ENCODE measurements around the gene IMPACT.

IMPACT gene, protein sequence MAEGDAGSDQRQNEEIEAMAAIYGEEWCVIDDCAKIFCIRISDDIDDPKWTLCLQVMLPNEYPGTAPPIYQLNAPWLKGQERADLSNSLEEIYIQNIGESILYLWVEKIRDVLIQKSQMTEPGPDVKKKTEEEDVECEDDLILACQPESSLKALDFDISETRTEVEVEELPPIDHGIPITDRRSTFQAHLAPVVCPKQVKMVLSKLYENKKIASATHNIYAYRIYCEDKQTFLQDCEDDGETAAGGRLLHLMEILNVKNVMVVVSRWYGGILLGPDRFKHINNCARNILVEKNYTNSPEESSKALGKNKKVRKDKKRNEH

DNA sequence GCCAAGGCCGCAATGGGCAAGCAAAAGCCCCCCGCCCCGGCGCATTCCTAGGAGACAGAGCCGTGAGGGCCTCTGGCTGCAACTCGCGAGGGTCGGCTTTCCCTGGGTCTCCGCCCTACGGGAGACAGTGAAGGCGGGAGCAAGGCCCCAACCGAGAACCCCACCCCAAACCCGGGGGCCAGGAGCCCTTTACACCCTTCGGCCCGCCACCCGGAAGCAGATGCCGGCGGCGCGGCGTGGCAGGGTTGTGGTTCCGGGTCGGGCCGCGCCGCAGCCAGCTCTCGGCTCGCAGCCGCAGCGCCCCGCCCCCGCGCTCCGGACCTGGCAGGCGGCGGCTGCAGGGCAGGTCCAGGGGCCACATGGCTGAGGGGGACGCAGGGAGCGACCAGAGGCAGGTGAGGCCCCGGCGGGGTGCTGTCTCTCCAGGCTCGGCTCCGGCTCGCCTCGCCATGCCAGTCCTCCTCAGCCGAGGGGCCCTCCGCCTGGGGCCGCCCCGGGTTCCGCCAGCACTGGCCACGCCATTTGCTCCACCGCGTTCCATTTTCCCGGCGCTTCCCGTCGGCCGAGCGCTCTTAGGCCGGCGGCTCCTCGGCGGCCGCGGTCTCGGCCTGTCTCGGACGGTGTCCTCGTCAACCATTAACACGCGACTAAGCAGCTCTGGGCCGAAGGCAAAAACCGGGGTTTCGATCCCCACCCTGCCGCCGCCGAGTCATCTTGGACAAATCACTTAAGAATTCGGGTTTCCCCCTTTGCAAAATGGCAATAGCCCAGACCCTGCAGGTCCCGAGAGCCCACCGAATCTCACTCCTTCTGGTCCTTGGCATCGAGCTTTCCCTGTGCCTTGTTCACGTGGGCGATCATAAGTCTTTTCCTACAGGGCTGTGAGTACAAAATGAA lies at the start of gene IMPACT:
TSS of gene IMPACT (plus strand) at position 273 of the 897 bp plus-strand sequence. CDS start at position 360, 87 bp downstream.
- DNase-seq: peak; percentile 86

DNA sequence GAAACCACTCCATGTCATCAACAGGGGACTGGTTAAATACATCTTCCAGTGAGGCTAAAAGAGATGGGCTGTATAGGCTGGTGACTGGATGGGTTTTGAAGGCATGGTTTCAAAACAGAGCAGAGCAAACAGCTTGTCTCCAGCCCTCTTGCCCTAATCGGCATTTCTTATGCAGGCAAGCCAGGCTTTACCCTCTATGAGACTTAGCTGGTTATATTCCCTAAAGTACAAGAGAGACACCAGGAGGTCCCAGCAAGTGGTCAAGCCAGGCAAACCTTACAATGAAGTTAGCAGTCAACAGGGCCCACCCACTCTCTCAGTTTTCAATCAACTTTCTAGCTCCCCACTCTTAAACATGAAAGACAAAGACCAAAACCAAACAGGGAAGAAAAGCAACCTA lies 47.9 kb upstream of the IMPACT start:
- no peak for DNase-seq

DNA sequence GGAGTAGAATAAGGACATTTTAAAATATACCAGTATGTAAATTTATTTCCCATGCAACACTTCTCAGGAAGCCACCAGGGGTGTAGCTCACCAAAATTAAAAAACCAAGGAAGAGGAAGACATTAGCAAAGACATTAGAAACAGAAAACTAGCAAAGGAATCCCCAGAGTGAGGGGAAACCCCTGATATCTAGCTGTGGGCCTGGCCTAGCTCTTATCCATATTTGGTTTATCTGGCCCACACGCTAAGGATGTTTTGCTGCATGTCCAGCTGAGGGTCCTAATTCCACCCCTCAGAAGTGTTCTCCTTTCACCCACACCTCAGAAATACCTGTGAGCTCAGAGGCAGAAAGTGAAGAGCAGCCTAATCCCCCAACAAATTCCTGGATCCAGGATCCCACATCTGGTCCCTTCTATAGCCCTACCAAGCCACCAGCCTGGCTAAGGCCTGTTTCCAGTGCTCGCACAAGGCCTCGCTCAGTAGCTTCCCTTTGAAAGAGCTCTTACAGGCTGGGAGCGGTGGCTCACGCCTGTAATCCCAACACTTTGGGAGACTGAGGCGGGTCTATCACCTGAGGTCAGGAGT lies 46.2 kb upstream of the IMPACT start:
- no peak for DNase-seq

DNA sequence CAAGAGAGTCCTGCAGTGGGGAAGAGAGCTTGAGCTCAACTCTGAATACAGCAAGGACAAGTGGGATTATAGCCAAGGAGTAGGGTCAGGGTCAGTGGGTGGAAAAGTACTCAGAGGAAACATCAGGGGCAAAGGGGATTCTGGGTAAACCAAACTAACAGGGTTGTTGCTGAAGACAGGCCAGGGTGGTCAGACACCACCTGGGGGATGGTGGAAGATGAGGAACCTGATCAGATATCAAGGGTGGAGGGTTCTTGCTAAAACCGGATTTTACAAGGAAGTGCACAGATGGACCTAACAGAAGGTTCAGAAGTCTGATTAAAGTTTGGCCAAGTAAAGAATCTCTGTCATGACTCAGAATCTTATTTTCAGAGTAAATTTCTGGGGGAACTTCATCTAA lies 45.3 kb upstream of the IMPACT start:
- DNase-seq: no peak

DNA sequence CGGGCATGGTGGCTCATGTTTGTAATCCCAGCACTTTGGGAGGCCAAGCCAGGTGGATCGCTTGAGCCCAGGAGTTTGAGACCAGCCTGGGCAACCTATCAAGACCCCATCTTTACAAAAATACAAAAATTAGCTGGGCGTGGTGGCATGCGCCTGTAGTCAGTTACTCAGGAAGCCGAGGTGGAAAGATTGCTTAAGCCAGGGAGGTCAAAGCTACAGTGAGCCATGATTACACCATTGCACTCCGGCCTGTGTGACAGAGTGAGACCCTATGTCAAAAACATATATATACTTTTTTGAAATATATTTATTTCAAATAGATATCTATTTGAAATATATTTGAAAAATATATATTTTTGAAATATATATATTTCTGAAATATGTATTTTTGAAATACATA lies 39.8 kb upstream of the IMPACT start:
- no peak for DNase-seq

DNA sequence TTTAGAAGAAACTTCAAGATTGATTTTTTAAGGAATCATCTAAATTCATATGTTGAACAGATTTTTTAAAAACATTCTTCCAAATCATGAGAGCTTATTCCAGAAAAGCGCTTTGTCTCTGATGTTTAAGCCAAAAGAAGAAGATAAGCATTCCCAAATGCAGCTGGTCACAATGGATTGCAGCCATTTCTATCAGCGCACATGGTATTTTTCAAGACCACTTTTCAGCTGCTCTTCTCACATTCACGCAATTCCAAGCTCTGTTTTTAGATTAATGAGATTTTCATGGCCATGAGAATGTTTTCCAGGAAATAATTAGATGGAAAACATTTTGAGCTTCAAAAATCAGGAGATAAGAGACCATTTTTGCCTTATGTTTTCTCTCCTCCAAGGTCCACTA lies 37.5 kb upstream of the IMPACT start:
- no peak for DNase-seq

DNA sequence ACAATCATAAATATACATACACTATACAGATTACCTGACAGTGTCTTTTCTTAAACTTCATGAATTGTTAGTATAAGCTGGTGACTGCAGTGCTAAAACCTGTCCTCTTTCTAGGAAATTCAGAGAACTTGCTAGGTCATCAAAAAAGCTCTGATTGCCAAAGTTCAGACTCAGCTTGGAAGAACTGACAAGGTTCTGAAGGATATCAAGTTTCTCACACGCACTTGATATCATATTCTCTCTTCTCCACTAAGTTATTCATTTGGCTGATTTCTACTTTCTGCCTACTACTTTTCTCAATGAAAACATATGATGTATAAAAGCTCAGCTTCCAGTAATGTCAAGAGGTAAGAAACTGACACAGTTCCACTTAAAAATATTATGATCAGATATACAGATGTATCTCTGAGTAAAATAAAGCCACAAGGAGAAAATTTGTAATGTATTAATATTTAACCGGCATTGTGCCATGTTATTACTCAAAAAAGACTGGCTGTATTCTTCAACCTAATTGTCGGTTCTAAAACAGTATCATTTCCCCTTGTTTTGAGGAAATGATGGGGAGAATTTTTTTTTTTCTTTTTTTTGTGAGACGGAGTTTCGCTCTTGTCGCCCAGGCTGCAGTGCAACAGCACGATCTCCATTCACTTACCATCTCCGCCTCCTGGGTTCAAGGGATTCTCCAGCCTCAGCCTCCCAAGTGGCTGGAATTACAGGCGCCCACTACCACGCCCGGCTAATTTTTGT lies 31.2 kb upstream of the IMPACT start:
- no peak for DNase-seq

DNA sequence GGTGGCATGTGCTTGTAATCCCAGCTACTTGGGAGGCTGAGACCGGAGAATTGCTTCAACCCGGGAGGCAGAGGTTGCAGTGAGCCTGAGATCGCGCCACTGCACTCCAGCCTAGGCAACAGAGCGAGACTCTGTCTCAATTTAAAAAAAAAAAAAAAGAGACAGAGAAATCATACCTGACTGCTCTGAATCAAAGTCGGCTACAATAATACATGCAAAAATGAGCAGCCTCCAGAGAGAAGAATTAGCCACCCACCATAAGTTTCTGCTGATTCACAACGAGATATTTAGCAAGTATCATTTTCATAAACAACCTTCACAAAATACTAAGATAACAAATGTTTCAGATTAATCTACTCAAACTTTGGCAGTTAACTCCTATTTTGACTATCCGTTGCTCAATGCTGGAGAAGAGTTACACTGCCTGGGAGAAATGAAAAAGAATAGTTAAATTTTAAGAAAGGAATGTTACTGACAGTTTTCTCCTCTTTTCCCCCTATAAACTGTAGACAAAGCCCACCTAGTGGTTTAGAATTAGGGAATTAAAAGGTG lies 30.3 kb upstream of the IMPACT start:
- DNase-seq: peak; percentile 50

DNA sequence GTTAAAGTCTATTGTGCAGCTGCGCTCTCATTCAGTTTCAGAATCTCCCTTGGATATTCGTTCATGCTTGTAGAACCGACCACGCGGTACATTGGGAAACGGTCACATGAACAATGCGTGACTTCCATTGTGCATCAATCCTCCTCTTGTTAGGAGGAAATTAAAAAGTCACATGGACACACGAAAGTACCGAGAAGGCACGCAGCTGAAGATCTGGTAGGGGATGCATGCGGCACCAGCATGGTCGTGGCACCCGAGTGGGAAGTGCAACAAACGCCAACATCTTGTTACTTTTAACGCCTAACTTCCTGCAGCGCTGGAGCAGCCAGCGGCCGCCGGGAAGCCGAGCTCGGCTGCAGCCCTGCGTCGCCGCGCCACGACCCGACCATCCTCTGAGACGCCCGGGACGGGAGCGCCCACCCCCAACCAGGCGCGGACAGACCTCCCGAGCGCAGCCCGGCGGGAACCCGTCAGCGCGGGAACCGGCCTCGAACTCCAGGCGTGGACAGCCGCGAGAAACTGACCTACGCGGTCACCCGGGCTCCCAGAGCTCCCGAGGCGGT lies 29.3 kb upstream of the IMPACT start:
- peak; percentile 55 for DNase-seq

DNA sequence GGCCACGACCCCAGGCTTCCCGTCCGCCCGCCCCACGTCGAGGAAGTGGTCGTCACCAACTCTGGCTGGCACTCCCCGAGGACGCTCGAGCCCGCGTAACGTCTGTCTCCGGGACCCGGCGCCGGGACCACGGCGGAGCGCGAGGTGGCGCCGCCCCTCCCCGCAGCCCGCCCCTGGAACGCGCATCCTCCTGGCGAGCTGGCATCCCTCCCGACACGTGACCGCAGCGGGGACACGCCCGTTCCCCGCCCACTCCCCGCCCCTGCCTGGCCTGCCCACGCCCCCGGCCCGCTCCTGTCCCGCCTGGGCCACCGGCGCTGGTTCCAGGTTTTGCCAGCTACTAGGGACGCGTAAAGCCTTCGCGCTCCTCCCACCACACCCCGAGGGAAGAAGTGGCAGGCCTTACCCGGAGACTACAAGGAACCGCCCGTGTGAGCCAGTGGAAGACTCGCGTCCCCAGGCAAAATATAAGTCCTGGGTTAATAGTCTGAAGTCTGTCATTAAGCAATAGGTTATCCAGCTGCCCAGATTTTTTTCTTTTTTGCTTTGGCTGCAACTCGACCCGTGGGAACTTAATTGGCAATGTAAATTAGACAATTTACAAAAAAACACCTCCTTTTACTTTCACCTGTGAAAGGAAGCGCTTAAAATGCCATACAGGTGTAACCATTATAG lies 28.6 kb upstream of the IMPACT start, which contains the start of gene OSBPL1A:
TSS of gene OSBPL1A (minus strand) at position 131 of the 675 bp plus-strand sequence. CDS start 20,291 bp downstream, outside the sequence.
- DNase-seq: peak; percentile 92

DNA sequence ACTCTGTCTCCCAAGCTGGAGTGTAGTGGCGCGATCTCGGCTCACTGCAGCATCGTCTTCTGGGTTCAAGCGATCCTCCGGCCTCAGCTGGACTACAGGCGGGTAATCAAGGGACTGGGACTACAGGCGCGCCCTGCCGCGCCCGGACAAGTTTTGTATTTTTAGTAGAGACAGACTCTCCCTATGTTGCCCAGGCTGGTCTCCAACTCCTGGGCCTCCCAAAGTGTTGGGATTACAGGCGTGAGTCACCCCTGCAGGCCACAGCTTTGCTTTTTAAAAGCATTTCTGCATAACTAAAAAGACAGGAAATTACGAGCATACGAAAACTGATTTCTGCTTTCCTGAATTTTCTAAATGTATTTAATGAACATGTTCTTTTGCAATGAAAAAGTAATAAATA lies 27.9 kb upstream of the IMPACT start:
- no peak for DNase-seq

DNA sequence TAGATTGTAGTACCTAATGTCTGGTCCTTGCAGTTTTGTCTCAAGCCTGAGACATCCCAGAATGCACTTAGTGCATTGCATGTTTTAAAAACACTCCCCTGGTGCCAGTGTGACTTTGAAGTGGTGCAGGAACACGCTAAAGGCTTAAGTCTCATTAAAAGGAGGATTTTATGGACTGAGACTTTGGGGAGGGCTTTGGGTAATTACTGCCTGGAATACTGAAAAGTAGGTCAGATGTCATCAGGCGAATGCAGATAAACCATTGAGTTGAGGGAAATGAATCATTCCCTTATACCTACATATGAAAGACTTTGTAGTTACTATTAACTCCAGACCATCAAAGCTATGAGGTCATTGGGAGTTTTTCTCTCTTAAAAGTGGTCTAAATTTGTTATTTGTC lies 25.9 kb upstream of the IMPACT start:
- no peak for DNase-seq

DNA sequence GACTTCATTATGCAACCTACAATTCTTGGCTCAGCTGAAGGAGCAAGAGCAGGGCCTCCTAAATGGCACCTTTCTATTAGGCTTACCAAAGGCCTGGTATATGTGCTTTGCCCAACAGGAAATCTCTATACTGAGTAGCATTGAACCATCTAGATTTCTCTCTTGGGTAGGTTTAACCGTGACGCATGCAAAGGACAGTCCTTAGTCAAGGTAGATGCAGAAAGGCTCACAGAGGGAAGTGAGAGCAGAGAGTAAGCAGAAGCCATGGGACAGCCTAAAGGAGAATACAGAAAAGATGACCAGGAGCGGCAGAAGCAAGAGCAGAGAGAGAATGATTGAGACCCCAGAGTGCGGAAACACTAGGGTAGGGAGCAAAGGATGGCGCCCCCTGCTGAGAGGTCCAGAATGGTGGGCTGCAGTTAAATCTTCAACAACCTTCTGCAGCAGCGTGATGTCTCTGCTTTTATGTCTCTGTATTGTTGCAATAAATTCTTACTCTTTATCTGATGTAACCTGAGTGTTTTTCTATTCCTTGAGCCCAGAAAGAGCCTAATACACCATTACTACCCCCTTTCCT lies 24.2 kb upstream of the IMPACT start:
- DNase-seq: no peak

DNA sequence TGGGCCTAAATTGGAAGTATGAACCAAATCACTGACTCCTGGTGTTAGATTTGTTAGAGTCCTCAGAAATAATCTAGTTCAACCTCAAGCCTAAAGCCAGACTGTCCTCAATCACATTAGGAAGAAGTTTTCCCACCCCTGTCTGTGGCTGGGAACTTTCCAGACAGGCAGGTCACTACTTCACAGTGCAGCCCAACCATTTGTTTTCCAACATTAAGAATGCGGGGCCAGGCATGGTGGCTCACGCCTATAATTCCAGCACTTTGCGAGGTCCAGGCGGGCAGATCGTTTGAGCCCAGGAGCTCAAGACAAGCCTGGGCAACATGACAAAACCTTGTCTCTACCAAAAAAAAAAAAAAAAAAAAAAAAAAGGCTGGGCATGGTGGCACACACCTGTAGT lies 23.4 kb upstream of the IMPACT start:
- no peak for DNase-seq

DNA sequence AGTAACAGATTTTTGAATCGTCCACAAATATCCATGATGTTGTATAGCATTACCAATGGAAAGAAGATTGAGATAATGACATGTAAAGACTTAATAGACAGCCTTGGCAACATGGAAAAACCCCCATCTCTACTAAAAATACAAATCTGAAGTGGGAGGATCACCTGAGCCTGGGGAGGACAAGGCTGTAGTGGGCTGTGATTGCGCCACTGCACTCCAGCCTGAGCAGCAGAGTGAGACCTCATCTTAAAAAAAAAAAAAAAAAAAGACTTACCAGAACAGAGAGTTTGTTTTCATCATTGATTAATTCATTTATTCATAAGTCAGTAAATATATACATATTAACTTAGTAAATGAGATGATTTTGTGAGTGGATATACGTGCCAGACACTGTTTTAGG lies 21.9 kb upstream of the IMPACT start:
- no peak for DNase-seq

DNA sequence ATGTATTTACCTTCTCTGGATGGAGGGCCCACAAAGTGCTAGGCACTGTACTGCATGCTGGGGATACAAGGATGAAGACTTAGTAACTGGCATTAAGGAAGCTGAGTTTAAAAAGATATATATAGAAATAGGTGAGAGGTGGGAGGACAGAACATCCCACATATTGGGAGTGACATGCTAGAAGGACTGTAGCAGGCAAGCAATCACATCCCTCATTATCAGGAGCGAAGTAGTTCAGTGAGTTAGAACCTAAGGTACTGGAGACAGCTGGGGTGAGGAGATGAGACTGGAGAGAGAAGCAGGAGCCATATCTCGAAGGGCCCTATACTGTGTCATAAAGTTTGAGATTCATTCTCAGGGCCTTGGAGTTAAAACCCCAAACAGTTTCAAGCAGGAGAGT lies 18.0 kb upstream of the IMPACT start:
- no peak for DNase-seq

DNA sequence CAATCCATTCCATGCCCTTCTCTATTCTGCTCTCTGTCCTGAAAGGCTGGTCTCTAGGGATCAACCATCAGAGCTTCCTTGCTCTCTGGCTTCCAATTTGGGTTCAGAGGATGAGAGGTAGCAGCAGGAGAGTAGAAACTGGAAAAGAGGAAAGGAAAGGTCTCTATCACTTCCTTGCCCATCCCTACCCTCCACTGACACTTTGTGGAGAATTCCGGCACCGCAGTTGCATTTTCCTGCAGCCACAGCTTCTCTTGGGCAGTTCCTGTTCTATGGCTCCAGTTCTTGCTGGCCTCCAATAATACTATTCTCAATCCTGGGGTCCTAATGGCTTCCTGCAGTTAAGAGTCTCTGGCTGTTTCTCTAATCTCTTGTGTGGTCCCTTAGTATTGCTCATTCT lies 13.3 kb upstream of the IMPACT start:
- DNase-seq: no peak

DNA sequence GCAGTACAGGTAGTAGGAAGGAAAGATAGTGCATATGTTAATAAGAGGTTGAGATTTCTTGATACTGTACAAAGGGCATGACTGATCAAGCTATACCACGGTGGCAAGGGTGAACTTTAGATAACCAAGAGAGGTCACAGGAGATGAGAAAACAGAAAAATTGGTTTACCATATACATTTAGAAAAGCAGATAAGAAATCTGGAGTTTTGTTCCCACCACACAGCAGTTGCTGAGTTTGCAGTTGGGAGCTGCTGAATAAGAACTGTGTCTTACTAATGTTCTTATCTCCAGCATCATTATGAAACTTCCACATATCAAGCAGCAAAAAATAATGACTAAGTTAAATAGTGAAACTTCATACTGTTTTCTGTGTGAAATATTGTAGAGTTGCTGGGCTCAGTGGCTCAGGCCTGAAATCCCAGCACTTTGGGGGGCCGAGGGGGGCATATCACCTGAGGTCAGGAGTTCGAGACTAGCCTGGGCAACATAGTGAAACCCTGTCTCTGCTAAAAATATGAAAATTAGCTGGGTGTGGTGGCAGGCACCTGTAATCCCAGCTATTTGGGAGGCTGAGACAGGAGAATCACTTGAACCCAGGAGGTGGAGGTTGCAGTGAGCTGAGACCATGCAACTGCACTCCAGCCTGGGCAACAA lies 12.0 kb upstream of the IMPACT start:
- DNase-seq: peak; percentile 87

DNA sequence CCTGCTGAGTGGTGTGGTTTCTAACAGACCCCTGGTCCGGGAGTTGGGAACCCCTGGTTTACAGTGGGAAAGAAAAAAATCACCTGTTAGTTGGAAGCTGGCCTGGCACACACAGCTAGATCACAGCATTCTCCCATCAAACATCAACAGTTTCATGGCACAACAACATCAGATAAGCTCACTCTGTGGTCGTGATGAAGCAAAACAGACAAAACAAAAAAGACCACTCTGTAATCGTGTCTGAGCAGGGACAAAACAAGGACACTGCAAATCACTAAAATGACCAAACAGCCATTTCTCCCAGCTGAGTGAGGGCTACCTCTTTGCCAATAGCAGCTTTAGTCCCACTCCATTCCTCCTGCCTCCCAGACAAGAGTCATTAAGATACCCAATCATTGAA lies 9.0 kb upstream of the IMPACT start:
- no peak for DNase-seq

DNA sequence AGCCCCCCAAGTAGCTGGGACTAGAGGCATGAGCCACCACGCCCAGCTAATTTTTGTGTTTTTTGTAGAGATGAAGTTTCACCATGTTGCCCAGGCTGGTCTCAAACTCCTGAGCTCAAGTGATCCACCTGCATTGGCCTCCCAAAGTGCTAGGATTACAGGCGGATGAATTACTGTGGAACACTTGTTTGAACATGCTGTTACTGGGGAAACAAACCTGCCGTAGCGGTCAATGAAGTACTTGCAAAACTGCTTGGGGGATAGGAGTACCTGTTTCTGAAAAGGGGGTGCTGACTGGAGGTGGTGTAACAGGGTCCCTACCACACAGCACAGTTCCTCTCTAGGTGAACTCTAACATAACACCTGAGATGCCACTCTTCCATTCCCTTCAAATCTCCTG lies 5.9 kb upstream of the IMPACT start:
- no peak for DNase-seq

DNA sequence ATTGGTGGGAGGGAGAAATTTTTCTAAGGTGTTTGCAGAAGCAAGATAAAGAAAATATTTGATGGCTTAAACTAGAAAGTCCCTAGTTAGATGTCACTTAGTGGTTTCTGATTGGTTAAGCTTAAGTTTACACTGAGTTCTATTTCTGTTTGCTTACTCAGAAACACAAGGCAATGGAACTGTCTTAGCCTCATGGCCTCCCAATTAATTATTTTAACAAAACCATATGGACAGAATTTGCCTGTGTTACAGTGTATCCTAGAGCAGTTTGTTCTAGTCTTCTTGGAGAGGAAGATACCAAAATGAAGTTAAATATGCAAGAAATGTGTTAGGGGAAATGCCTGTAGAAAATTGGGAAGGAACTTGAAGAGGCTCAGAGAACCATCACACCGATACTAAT lies 4.6 kb upstream of the IMPACT start:
- no peak for DNase-seq

Data from activated CD4-positive, alpha-beta T cell treated with anti-CD3 and anti-CD28 coated beads, Interleukin-10, Interleukin-2, amounts not matched to agents 100 ng/mL and 50 ng/mL, durations not matched to agents 16 hours and 8 hours (primary cell).